SK-N-SH treated with all-trans-retinoic acid at 6 μM for 48 hours (cell line): ENCODE measurements around the gene GLI3.

Experiments used
- ATAC-seq: fragments of 200-7000 bp; cut with Tn5 transposase; 3 replicates; pipeline ENCODE4 v1.9.1; 2020; ENCODE audit warnings: mild to moderate bottlenecking, moderate library complexity
- ARNTL ChIP-seq: fragments of 450-650 bp; formaldehyde crosslinking; IDR thresholded peaks from 2 replicates; pipeline ENCODE4 v1.5.0; 2020; ENCODE audit warnings: low read depth, mild to moderate bottlenecking, moderate library complexity, borderline replicate concordance
- BACH2 ChIP-seq: fragments of 250-450 bp; sonication (Bioruptor Pico); IDR thresholded peaks from 2 replicates; pipeline ENCODE4 v1.9.0; 2021; ENCODE audit warnings: mild to moderate bottlenecking, borderline replicate concordance
- CSRNP3 ChIP-seq: fragments of 250-450 bp; sonication (Bioruptor Pico); IDR thresholded peaks from 2 replicates; pipeline ENCODE4 v1.5.1; 2021; ENCODE audit warnings: mild to moderate bottlenecking, moderate library complexity
- ESRRG ChIP-seq: fragments of 250-450 bp; sonication (Bioruptor Pico); IDR thresholded peaks from 2 replicates; pipeline ENCODE4 v1.6.1; 2021; ENCODE audit warnings: mild to moderate bottlenecking
- GLIS3 ChIP-seq: fragments of 250-450 bp; sonication (Bioruptor Pico); IDR thresholded peaks from 2 replicates; pipeline ENCODE4 v1.5.0; 2020; ENCODE audit warnings: mild to moderate bottlenecking, moderate library complexity
- ISL1 ChIP-seq: fragments of 250-450 bp; sonication (Bioruptor Pico); IDR thresholded peaks from 2 replicates; pipeline ENCODE4 v2.1.2; 2022; ENCODE audit warnings: mild to moderate bottlenecking, moderate library complexity
- OSR1 ChIP-seq: fragments of 250-450 bp; sonication (Bioruptor Pico); IDR thresholded peaks from 2 replicates; pipeline ENCODE4 v1.8.0; 2022; ENCODE audit warnings: moderate library complexity, mild to moderate bottlenecking, inconsistent platforms
- POU6F1 ChIP-seq: fragments of 250-450 bp; sonication (Bioruptor Pico); IDR thresholded peaks from 2 replicates; pipeline ENCODE4 v1.8.0; 2021; ENCODE audit warnings: low read depth, mild to moderate bottlenecking, moderate library complexity, borderline replicate concordance
- PPARA ChIP-seq: fragments of 250-450 bp; sonication (Bioruptor Pico); IDR thresholded peaks from 2 replicates; pipeline ENCODE4 v1.5.0; 2020; ENCODE audit warnings: mild to moderate bottlenecking, borderline replicate concordance
- RARB ChIP-seq: fragments of 250-450 bp; sonication (Bioruptor Pico); IDR thresholded peaks from 2 replicates; pipeline ENCODE4 v1.8.0; 2021; ENCODE audit warnings: mild to moderate bottlenecking, moderate library complexity
- TCF4 ChIP-seq: fragments of 250-450 bp; sonication (Bioruptor Pico); IDR thresholded peaks from 2 replicates; pipeline ENCODE4 v1.8.0; 2021; ENCODE audit warnings: mild to moderate bottlenecking, moderate library complexity, borderline replicate concordance
- TOX ChIP-seq: fragments of 250-450 bp; sonication (Bioruptor Pico); IDR thresholded peaks from 2 replicates; pipeline ENCODE4 v1.8.0; 2021; ENCODE audit warnings: mild to moderate bottlenecking, moderate library complexity, borderline replicate concordance
- ZC3H10 ChIP-seq: fragments of 250-450 bp; sonication (Bioruptor Pico); IDR thresholded peaks from 2 replicates; pipeline ENCODE4 v1.5.1; 2021; ENCODE audit warnings: mild to moderate bottlenecking, moderate library complexity
- ZFP3 ChIP-seq: fragments of 250-450 bp; sonication (Bioruptor Pico); IDR thresholded peaks from 2 replicates; pipeline ENCODE4 v1.5.0; 2020; ENCODE audit warnings: mild to moderate bottlenecking, moderate library complexity
- ZFP30 ChIP-seq: fragments of 450-650 bp; formaldehyde crosslinking; IDR thresholded peaks from 2 replicates; pipeline ENCODE4 v1.5.0; 2022; ENCODE audit warnings: mild to moderate bottlenecking, moderate library complexity
- ZNF565 ChIP-seq: fragments of 450-650 bp; formaldehyde crosslinking; conservative IDR thresholded peaks from 2 replicates; pipeline ENCODE4 v1.5.0; 2020; ENCODE audit warnings: low read depth, mild to moderate bottlenecking, moderate library complexity
- ZNF70 ChIP-seq: fragments of 450-650 bp; formaldehyde crosslinking; IDR thresholded peaks from 2 replicates; pipeline ENCODE4 v1.5.0; 2020; ENCODE audit warnings: mild to moderate bottlenecking, moderate library complexity
- ZNF8 ChIP-seq: fragments of 450-650 bp; formaldehyde crosslinking; IDR thresholded peaks from 2 replicates; pipeline ENCODE4 v1.5.0; 2020; ENCODE audit warnings: mild to moderate bottlenecking, moderate library complexity
- TF ChIP-seq, protein P1 (sequence below): fragments of 250-450 bp; sonication (Bioruptor Pico); IDR thresholded peaks from 2 replicates; pipeline ENCODE4 v1.5.0; 2020; ENCODE audit warnings: mild to moderate bottlenecking, moderate library complexity
- TF ChIP-seq, protein P2 (sequence below): fragments of 250-450 bp; sonication (Bioruptor Pico); IDR thresholded peaks from 2 replicates; pipeline ENCODE4 v1.5.1; 2020; ENCODE audit warnings: low read depth, mild to moderate bottlenecking, moderate library complexity

GLI3 gene

GRCh38 chr7:41965951-41966505 is 271.0 kb downstream of the GLI3 start:
- no peak for TF ChIP-seq PPARA (CRISPR knock-in tag)
- no peak for TF ChIP-seq TOX (CRISPR knock-in tag)
- TF ChIP-seq, all 23 proteins: peak for 0
- ATAC-seq: no peak

GRCh38 chr7:41964849-41965745 is 271.9 kb downstream of the GLI3 start:
- ATAC-seq: no peak

DNA sequence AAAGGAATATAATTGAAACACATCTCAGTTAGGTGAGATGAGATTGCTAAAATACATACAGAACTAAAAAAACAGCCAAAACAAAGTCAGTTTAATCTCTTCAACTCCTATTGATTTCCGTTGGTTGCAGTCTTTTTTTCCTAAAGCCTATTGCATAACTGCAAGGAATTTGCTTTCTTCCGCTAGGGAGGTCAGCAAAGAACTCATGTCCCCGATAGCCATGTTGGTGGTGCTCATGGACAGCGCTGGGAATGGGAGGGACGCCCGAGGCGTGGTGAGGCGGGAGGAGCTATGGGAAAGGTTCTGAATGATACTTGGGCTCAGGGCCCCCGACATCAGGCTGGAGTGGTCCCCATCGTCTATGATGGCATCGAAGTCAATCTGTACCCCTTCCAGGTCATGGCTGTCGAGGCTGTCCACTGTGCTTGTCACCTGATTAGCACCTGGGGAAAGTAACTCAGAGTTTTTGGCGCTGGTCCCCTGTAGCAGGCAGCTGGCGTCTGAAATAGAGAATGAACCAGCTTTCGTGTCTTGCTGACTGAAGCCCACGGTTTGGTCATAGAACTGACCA is 272.7 kb downstream of the GLI3 start:
- peak; percentile 32; the same call in 1 of the 3 replicates for ATAC-seq

More at GRCh38 chr7:41964849-41965745, 271.9 kb downstream of the GLI3 start:
- TF ChIP-seq ZNF70: no peak
- no peak for TF ChIP-seq ZFP3 (CRISPR knock-in tag)
- TF ChIP-seq ESRRG: no peak
- TF ChIP-seq ZNF565 (CRISPR knock-in tag): no peak

GRCh38 chr7:41956705-41957104 is 280.3 kb downstream of the GLI3 start:
- TF ChIP-seq ISL1 (CRISPR knock-in tag) (no peak), ZNF8 (CRISPR knock-in tag) (no peak), BACH2 (no peak), OSR1 (CRISPR knock-in tag) (no peak), ZFP3 (CRISPR knock-in tag) (no peak), PPARA (CRISPR knock-in tag) (no peak)
- TF ChIP-seq, protein P1, sequence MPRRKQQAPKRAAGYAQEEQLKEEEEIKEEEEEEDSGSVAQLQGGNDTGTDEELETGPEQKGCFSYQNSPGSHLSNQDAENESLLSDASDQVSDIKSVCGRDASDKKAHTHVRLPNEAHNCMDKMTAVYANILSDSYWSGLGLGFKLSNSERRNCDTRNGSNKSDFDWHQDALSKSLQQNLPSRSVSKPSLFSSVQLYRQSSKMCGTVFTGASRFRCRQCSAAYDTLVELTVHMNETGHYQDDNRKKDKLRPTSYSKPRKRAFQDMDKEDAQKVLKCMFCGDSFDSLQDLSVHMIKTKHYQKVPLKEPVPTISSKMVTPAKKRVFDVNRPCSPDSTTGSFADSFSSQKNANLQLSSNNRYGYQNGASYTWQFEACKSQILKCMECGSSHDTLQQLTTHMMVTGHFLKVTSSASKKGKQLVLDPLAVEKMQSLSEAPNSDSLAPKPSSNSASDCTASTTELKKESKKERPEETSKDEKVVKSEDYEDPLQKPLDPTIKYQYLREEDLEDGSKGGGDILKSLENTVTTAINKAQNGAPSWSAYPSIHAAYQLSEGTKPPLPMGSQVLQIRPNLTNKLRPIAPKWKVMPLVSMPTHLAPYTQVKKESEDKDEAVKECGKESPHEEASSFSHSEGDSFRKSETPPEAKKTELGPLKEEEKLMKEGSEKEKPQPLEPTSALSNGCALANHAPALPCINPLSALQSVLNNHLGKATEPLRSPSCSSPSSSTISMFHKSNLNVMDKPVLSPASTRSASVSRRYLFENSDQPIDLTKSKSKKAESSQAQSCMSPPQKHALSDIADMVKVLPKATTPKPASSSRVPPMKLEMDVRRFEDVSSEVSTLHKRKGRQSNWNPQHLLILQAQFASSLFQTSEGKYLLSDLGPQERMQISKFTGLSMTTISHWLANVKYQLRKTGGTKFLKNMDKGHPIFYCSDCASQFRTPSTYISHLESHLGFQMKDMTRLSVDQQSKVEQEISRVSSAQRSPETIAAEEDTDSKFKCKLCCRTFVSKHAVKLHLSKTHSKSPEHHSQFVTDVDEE (CRISPR knock-in tag): no peak
- ATAC-seq: peak; percentile 32

More for the DNA sequence above, 272.7 kb downstream of the GLI3 start:
- no peak for TF ChIP-seq ZFP30 (CRISPR knock-in tag)
- no peak for TF ChIP-seq ZNF565 (CRISPR knock-in tag)
- no peak for TF ChIP-seq ISL1 (CRISPR knock-in tag)
- TF ChIP-seq ZC3H10 (CRISPR knock-in tag): no peak
- TF ChIP-seq, protein P2, sequence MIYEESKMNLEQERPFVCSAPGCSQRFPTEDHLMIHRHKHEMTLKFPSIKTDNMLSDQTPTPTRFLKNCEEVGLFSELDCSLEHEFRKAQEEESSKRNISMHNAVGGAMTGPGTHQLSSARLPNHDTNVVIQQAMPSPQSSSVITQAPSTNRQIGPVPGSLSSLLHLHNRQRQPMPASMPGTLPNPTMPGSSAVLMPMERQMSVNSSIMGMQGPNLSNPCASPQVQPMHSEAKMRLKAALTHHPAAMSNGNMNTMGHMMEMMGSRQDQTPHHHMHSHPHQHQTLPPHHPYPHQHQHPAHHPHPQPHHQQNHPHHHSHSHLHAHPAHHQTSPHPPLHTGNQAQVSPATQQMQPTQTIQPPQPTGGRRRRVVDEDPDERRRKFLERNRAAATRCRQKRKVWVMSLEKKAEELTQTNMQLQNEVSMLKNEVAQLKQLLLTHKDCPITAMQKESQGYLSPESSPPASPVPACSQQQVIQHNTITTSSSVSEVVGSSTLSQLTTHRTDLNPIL (CRISPR knock-in tag): no peak
- no peak for TF ChIP-seq ARNTL
- no peak for TF ChIP-seq RARB (CRISPR knock-in tag)
- TF ChIP-seq TCF4 (CRISPR knock-in tag): no peak
- TF ChIP-seq ZNF70: no peak
- TF ChIP-seq GLIS3: no peak
- TF ChIP-seq, all 23 proteins: peak for 0

DNA sequence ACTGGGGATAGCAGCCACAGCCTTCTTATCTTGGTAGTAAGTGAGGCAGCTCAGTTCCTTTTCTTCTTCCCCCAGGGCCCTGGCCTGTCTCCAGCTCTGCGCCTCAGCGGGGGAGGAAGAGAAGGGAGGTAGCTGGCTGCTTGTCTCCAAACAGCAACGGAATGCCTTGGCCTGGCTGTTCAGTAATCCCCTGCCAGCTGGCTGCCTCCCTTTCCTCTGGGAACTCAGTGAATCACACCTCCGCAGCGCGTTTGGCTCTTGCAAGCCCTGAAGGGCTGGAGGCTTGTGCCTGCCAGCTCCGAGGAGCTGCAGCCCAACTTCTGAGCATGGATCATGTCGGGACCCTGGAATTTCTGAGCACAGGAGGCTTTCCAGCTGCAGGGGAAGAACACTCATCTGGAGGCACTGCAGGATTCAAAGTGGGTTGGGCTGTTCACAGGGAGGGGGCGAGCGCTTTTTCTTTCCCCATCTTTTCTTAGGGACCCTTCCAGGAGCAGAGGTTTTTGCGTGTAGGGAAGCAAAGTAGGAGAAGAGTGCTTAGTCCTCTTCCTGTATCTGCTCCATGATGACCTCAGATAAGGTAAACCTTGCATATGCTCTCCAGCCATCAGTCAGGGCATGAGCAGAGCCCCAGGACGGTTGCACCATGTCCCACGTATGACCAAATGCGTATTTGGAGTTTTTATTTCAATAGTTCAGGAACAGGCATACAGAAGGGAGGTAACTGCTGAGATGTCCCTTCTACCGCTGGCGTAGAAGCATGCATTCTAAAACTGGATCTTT is 280.9 kb downstream of the GLI3 start:
- TF ChIP-seq ZC3H10 (CRISPR knock-in tag): no peak
- TF ChIP-seq TCF4 (CRISPR knock-in tag): no peak
- no peak for TF ChIP-seq POU6F1 (CRISPR knock-in tag)
- TF ChIP-seq CSRNP3 (CRISPR knock-in tag): no peak
- ATAC-seq: peak; percentile 98
